Mucosa of stomach (tissue), 1 donor: ENCODE measurements around the gene C2CD2.

Experiments
- H3K27me3 ChIP-seq: one replicate; pipeline ENCODE4 v1.7.0; 2013; ENCODE audit warnings: mild to moderate bottlenecking, low read length; ENCODE audit not compliant: control insufficient read depth, insufficient read depth
- H3K36me3 ChIP-seq: one replicate; pipeline ENCODE4 v1.7.0; 2013; ENCODE audit warnings: low read length; ENCODE audit not compliant: control insufficient read depth, insufficient read depth
- H3K4me1 ChIP-seq: one replicate; pipeline ENCODE4 v1.7.0; 2013; ENCODE audit warnings: mild to moderate bottlenecking, low read length; ENCODE audit not compliant: control insufficient read depth, insufficient read depth
- H3K4me3 ChIP-seq: one replicate; pipeline ENCODE4 v1.7.0; 2013; ENCODE audit warnings: low read length
- H3K9ac ChIP-seq: one replicate; pipeline ENCODE4 v1.7.0; 2013; ENCODE audit warnings: mild to moderate bottlenecking, low read length, moderate library complexity
- H3K9me3 ChIP-seq: one replicate; pipeline ENCODE4 v1.7.0; 2013; ENCODE audit warnings: mild to moderate bottlenecking, low read length, moderate library complexity; ENCODE audit not compliant: control insufficient read depth
- donor health status: Pancreatic carcinoma.

The C2CD2 gene

GRCh38 chr21:41873426-41873825 lies 80.4 kb downstream of the C2CD2 start:
- Histone ChIP-seq H3K4me3 (no peak overlapping the region), H3K36me3 (no peaks in the 10 kb centered on the region), H3K9ac (no peak overlapping the region), H3K4me1 (no peaks in the 10 kb centered on the region), H3K27me3 (no peaks in the 10 kb centered on the region), H3K9me3 (no peaks in the 10 kb centered on the region)

- Histone ChIP-seq H3K4me1 (no peaks in the 10 kb centered on the region), H3K4me3 (no peak overlapping the region), H3K9me3 (no peaks in the 10 kb centered on the region), H3K36me3 (no peaks in the 10 kb centered on the region), H3K27me3 (no peaks in the 10 kb centered on the region), H3K9ac (no peak overlapping the region)
These were observed 80.8 kb downstream of the C2CD2 start for GRCh38 chr21:41873005-41873404.

GRCh38 chr21:41871293-41872030 lies 82.4 kb downstream of the C2CD2 start:
- Histone ChIP-seq H3K4me1 (peaks cover 3% of the 10 kb centered on the region), H3K9me3 (no peaks in the 10 kb centered on the region), H3K36me3 (no peaks in the 10 kb centered on the region), H3K4me3 (no peak overlapping the region), H3K9ac (no peak overlapping the region), H3K27me3 (no peaks in the 10 kb centered on the region)

GRCh38 chr21:41869771-41870170 lies 84.0 kb downstream of the C2CD2 start:
- H3K9me3 ChIP-seq = no peaks in the 10 kb centered on the region
- no peaks in the 10 kb centered on the region for H3K36me3 ChIP-seq
- H3K4me3 ChIP-seq = no peak overlapping the region
- H3K9ac ChIP-seq = no peak overlapping the region
- peaks cover 17% of the 10 kb centered on the region for H3K4me1 ChIP-seq
- H3K27me3 ChIP-seq = no peaks in the 10 kb centered on the region

- Histone ChIP-seq H3K27me3 (no peaks in the 10 kb centered on the region), H3K9ac (no peak overlapping the region), H3K4me3 (no peak overlapping the region), H3K4me1 (peaks cover 17% of the 10 kb centered on the region), H3K36me3 (no peaks in the 10 kb centered on the region), H3K9me3 (no peaks in the 10 kb centered on the region)
These were observed 85.6 kb downstream of the C2CD2 start for GRCh38 chr21:41868062-41868710.

- Histone ChIP-seq H3K9ac (no peak overlapping the region), H3K36me3 (no peaks in the 10 kb centered on the region), H3K9me3 (no peaks in the 10 kb centered on the region), H3K27me3 (no peaks in the 10 kb centered on the region), H3K4me3 (no peak overlapping the region), H3K4me1 (peaks cover 17% of the 10 kb centered on the region)
These were observed 86.5 kb downstream of the C2CD2 start for GRCh38 chr21:41867313-41867712.

- H3K9me3 ChIP-seq = no peaks in the 10 kb centered on the region
- H3K4me3 ChIP-seq = no peak overlapping the region
- no peak overlapping the region for H3K9ac ChIP-seq
- no peaks in the 10 kb centered on the region for H3K27me3 ChIP-seq
- peaks cover 17% of the 10 kb centered on the region for H3K4me1 ChIP-seq
- H3K36me3 ChIP-seq = no peaks in the 10 kb centered on the region
These were observed 87.5 kb downstream of the C2CD2 start for GRCh38 chr21:41866274-41866809.

- Histone ChIP-seq H3K9me3 (no peaks in the 10 kb centered on the region), H3K27me3 (no peaks in the 10 kb centered on the region), H3K9ac (no peak overlapping the region), H3K4me3 (no peak overlapping the region), H3K36me3 (no peaks in the 10 kb centered on the region), H3K4me1 (peaks cover 17% of the 10 kb centered on the region)
These were observed 88.6 kb downstream of the C2CD2 start for GRCh38 chr21:41865002-41865777.

- Histone ChIP-seq H3K4me3 (no peak overlapping the region), H3K27me3 (no peaks in the 10 kb centered on the region), H3K9me3 (no peaks in the 10 kb centered on the region), H3K36me3 (no peaks in the 10 kb centered on the region), H3K9ac (no peak overlapping the region), H3K4me1 (peaks cover 17% of the 10 kb centered on the region)
These were observed 89.4 kb downstream of the C2CD2 start for GRCh38 chr21:41864311-41865001.

- Histone ChIP-seq H3K27me3 (no peaks in the 10 kb centered on the region), H3K9me3 (no peaks in the 10 kb centered on the region), H3K36me3 (no peaks in the 10 kb centered on the region), H3K4me3 (no peak overlapping the region), H3K9ac (no peak overlapping the region), H3K4me1 (peaks cover 17% of the 10 kb centered on the region)
These were observed 90.4 kb downstream of the C2CD2 start for GRCh38 chr21:41863439-41863740.

GRCh38 chr21:41861987-41862386 lies 91.8 kb downstream of the C2CD2 start:
- H3K4me3 ChIP-seq = no peak overlapping the region
- H3K9me3 ChIP-seq = no peaks in the 10 kb centered on the region
- H3K36me3 ChIP-seq = no peaks in the 10 kb centered on the region
- no peak overlapping the region for H3K9ac ChIP-seq
- peaks cover 17% of the 10 kb centered on the region for H3K4me1 ChIP-seq
- no peaks in the 10 kb centered on the region for H3K27me3 ChIP-seq
